Dendritic cell treated with granulocyte-macrophage colony-stimulating factor and Interleukin-4, amounts not matched to agents 40 ng/mL and 50 ng/mL, for 4 days (primary cell): ENCODE data around the gene RNH1.
A peak's percentile ranks its signal among the peaks of the same experiment; 100 is the strongest.

Experiments
- H3K27ac Mint-ChIP-seq: one replicate; pipeline ENCODE4 v1.8.0; 2022; ENCODE audit warnings: mild to moderate bottlenecking, mixed read lengths
- H3K27me3 Mint-ChIP-seq: one replicate; pipeline ENCODE4 v1.8.0; 2022; ENCODE audit warnings: mild to moderate bottlenecking, mixed read lengths
- H3K36me3 Mint-ChIP-seq: one replicate; pipeline ENCODE4 v1.8.0; 2022; ENCODE audit warnings: low read depth, mixed read lengths
- H3K4me1 Mint-ChIP-seq: one replicate; pipeline ENCODE4 v1.8.0; 2022; ENCODE audit warnings: low read depth, mixed read lengths
- H3K4me3 Mint-ChIP-seq: one replicate; pipeline ENCODE4 v1.8.0; 2022; ENCODE audit warnings: mild to moderate bottlenecking, moderate library complexity, mixed read lengths
- H3K9me3 Mint-ChIP-seq: one replicate; pipeline ENCODE4 v1.8.0; 2022; ENCODE audit warnings: mixed read lengths
- intact Hi-C: fragments of 100-400 bp; cut with micrococcal nuclease; formaldehyde crosslinking; loops from one replicate; pipeline ENCODE4 v1.15.0; 2022

Gene RNH1

DNA sequence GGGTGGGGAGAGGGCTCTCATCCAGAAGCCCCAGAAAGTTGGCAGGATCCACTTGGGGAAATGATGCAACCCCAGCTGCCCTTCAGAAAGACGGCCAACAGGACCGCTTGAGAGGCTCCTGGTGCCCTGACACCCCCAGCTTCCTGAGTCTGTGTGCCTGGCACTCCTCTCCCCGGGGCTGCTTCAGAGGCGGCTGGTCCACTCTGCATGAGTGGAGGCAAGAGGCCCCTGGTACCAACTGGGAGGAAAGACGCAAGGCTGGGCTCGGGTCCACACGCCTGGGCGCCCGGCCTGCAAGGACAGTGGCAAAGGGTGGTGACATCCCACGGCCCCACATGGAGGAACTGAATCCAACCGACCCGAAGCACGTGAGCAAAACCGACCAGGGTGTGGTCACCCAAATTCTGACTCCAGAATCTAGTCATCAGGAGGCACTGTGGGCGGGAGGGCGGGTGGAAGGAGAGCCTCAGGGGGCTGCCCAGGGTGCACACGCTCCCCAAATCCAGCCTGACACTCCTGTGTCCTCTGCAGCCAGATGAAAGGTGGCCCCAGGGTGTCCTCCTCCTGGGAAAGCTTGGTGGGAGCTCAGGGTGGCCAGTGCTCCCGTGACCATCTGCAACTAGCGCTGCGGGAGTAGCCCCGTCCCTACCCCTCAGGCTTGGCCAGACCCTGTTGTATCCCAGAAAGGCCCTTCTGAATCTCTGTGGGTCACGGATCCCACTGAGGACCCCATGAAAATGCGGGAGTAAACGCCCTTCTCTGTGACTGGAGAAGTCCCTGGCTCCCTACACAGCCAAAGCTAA lies 3.7 kb downstream of the RNH1 start:
- Mint-ChIP-seq H3K9me3 (no peaks in the 10 kb centered on the region), H3K27me3 (no peaks in the 10 kb centered on the region), H3K36me3 (peaks cover 81% of the 10 kb centered on the region), H3K4me1 (peaks cover 58% of the 10 kb centered on the region), H3K27ac (peak overlapping the region; percentile 100), H3K4me3 (peak overlapping the region; percentile 89)
- intact Hi-C loops, result loop anchor here (2.0 to 10.0 kb wide), 2 partner anchors 15 to 299 kb away; partner anchors contain the start of genes BET1L and RIC8A

- peak overlapping the region; percentile 89 for H3K4me3 Mint-ChIP-seq
- H3K27ac Mint-ChIP-seq, result peak overlapping the region; percentile 100
- H3K9me3 Mint-ChIP-seq, result no peaks in the 10 kb centered on the region
- H3K4me1 Mint-ChIP-seq, result peaks cover 59% of the 10 kb centered on the region
- H3K27me3 Mint-ChIP-seq, result no peaks in the 10 kb centered on the region
- H3K36me3 Mint-ChIP-seq, result peaks cover 84% of the 10 kb centered on the region
- intact Hi-C loops, result loop anchor here (2.0 to 10.0 kb wide), 2 partner anchors 16 to 298 kb away; partner anchors contain the start of genes BET1L and RIC8A
These were observed 4.5 kb downstream of the RNH1 start for GRCh38 chr11:502288-503178.

DNA sequence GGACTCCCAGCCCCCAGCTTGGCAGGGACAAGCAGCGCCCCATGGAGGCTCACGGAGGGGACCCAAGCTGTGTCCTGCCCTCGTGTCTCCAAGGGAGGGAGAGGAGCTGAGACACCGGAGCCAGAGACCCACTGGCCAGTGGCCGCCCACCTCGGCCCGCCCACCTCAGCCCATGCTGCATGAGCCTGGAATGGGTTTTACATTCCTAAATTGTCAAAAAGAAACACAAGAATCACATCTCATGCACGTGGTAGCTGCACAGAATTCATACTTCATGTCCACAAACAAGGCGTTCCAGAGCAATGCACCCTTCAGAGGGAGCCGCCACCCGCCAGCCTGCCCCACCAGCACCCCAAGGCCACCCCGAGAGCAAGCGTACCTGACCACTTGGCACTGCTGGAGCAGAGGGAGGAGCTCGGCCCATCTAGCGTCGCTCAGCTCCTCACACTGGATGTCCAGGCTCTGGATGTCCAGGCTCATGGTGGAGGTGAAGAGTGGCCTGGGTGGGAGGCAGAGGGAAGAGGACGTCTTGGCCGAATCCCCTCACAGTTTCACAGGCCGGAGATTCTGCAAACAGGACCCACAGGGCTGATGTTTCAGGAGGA lies 5.3 kb downstream of the RNH1 start:
- Mint-ChIP-seq H3K4me3 (peak overlapping the region; percentile 89), H3K36me3 (peaks cover 91% of the 10 kb centered on the region), H3K27me3 (no peaks in the 10 kb centered on the region), H3K9me3 (no peaks in the 10 kb centered on the region), H3K27ac (peak overlapping the region; percentile 100), H3K4me1 (peaks cover 66% of the 10 kb centered on the region)
- intact Hi-C loops, result loop anchor here (2.0 to 10.0 kb wide), 2 partner anchors 17 to 297 kb away; partner anchors contain the start of genes BET1L and RIC8A

- no peaks in the 10 kb centered on the region for H3K9me3 Mint-ChIP-seq
- peaks cover 91% of the 10 kb centered on the region for H3K36me3 Mint-ChIP-seq
- H3K4me1 Mint-ChIP-seq, result peaks cover 69% of the 10 kb centered on the region
- intact Hi-C loops, result loop anchor here (10.0 kb wide), 1 partner anchor 296 kb away; the partner anchor contains the start of genes BET1L and RIC8A
- no peaks in the 10 kb centered on the region for H3K27me3 Mint-ChIP-seq
- H3K27ac Mint-ChIP-seq, result peak overlapping the region; percentile 100
- H3K4me3 Mint-ChIP-seq, result peak overlapping the region; percentile 89
These were observed 5.9 kb downstream of the RNH1 start for GRCh38 chr11:501001-501682.

- H3K9me3 Mint-ChIP-seq, result no peaks in the 10 kb centered on the region
- intact Hi-C loops, result loop anchor here (10.0 kb wide), 1 partner anchor 295 kb away; the partner anchor contains the start of genes BET1L and RIC8A
- H3K4me1 Mint-ChIP-seq, result peaks cover 71% of the 10 kb centered on the region
- peak overlapping the region; percentile 30 for H3K27ac Mint-ChIP-seq
- peaks cover 100% of the 10 kb centered on the region for H3K36me3 Mint-ChIP-seq
- H3K27me3 Mint-ChIP-seq, result no peaks in the 10 kb centered on the region
- H3K4me3 Mint-ChIP-seq, result no peak overlapping the region
These were observed 7.6 kb downstream of the RNH1 start for GRCh38 chr11:499201-500076.

- peaks cover 71% of the 10 kb centered on the region for H3K4me1 Mint-ChIP-seq
- intact Hi-C loops, result no loop called here
- peak overlapping the region; percentile 30 for H3K27ac Mint-ChIP-seq
- H3K27me3 Mint-ChIP-seq, result no peaks in the 10 kb centered on the region
- peaks cover 100% of the 10 kb centered on the region for H3K36me3 Mint-ChIP-seq
- no peak overlapping the region for H3K4me3 Mint-ChIP-seq
- H3K9me3 Mint-ChIP-seq, result no peaks in the 10 kb centered on the region
These were observed 8.5 kb downstream of the RNH1 start for GRCh38 chr11:498297-499181.

DNA sequence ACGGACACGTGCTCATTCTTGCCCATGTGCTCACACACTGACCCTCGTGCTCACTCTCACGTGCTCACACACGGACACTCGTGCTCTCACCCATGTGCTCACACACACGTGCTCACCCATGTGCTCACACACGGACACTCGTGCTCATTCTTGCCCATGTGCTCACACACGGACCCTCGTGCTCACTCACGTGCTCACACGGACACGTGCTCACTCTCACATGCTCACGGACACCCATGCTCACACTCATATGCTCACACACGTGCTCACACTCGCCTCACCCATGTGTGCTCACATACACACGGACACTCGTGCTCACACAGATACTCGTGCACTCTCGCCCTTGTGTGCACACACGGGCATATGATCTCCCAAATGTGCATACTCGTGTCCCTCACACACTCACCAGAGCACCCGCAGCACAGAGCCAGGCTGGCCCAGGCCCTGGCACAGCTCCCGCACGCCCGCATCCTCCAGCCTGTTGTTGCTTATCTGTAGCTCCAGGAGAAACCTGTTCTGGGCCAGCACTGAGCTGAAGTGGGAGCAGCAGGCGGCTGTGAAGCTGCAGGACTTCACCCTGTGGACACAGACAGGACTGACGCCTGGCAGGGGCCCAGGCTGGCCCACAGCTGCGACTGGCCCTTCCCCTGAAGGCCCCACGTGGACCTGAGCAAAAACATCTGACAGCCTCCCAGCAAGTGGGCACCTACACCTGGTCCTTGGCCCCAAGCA lies 9.3 kb downstream of the RNH1 start:
- peaks cover 100% of the 10 kb centered on the region for H3K36me3 Mint-ChIP-seq
- peaks cover 69% of the 10 kb centered on the region for H3K4me1 Mint-ChIP-seq
- no peak overlapping the region for H3K4me3 Mint-ChIP-seq
- no peaks in the 10 kb centered on the region for H3K27me3 Mint-ChIP-seq
- H3K27ac Mint-ChIP-seq, result peak overlapping the region; percentile 30
- intact Hi-C loops, result no loop called here
- no peaks in the 10 kb centered on the region for H3K9me3 Mint-ChIP-seq

- intact Hi-C loops, result no loop called here
- H3K4me1 Mint-ChIP-seq, result peaks cover 61% of the 10 kb centered on the region
- peak overlapping the region; percentile 30 for H3K27ac Mint-ChIP-seq
- no peak overlapping the region for H3K4me3 Mint-ChIP-seq
- H3K27me3 Mint-ChIP-seq, result no peaks in the 10 kb centered on the region
- peaks cover 100% of the 10 kb centered on the region for H3K36me3 Mint-ChIP-seq
- H3K9me3 Mint-ChIP-seq, result no peaks in the 10 kb centered on the region
These were observed 10.0 kb downstream of the RNH1 start for GRCh38 chr11:496834-497564.

DNA sequence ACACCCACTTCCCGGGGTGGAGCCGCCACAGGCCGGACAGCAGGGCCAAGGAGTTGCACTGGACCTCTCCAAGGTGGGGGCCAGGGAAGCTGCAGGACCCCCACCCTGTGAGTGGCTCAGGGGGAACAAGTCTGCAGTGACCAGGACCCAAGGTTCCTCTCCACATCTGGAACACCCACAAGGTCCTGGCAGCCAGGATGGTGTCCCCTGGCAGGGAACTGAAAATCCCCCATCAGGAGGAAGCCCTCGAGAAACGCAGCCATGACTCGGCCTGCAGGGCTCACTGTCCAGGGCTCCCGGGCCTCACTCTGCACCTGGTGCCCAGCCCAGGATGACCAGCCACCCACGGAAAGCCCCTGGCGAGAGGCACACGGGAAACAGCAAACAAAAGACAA lies 11.5 kb downstream of the RNH1 start:
- Mint-ChIP-seq H3K4me3 (no peak overlapping the region), H3K27me3 (no peaks in the 10 kb centered on the region), H3K27ac (peak overlapping the region; percentile 56), H3K4me1 (peaks cover 47% of the 10 kb centered on the region), H3K9me3 (no peaks in the 10 kb centered on the region), H3K36me3 (peaks cover 100% of the 10 kb centered on the region)
- intact Hi-C loops, result no loop called here

DNA sequence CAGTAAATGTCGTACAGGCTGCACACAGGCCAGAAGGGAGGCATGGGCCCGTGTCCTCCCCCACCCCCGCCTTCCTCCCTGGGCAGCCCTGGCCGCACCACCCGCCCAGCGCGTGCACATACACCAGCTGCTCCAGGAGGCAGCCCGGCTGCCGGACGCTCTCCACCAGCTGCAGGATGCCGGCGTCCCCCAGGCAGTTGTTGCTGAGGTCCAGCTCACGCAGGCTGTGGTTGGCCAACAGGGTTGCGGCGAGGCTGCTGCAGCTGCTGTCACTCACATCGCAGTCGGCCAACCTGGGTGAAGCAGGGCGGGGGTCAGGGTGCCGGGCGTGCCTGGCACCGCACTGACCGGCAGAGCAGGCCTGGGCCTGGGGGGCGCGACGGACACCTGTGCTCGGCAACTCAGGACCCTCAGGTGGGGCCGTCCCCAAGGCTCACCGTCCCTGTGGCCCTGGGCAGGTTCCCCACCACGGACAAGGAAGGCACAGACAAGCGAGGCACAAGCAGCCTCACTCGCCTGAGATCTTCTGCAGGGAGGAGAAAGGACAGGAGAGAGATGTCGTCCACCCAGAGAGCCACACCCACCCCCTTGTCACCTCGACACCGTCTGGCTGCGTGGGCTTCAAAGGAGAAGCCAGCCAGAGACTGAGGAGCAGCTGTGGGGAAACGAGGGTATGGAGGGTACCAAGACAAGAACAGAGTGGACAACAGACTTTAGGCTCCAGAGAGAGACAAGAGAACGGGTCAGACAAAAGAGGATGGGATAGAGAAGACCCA lies 12.1 kb downstream of the RNH1 start:
- Mint-ChIP-seq H3K27ac (peak overlapping the region; percentile 56), H3K9me3 (no peaks in the 10 kb centered on the region), H3K4me1 (peaks cover 44% of the 10 kb centered on the region), H3K36me3 (peaks cover 100% of the 10 kb centered on the region), H3K27me3 (no peaks in the 10 kb centered on the region), H3K4me3 (no peak overlapping the region)
- intact Hi-C loops, result no loop called here
